Liver (tissue), 3 donors: ENCODE data around the gene RERE.

ENCODE experiments used
- FOXA1 ChIP-seq: IDR thresholded peaks from 2 replicates; pipeline ENCODE4 v1.6.1; 2016; ENCODE audit warnings: antibody characterized with exemption
- GABPA ChIP-seq, 2 donors: IDR thresholded peaks in 1 of 2; conservative IDR thresholded peaks in 1 of 2; 2 replicates each; pipeline ENCODE4 v1.6.1; 2016; ENCODE audit warnings: antibody characterized with exemption in 2 of 2, mild to moderate bottlenecking in 1 of 2, moderate library complexity in 1 of 2
- SP1 ChIP-seq: IDR thresholded peaks from 2 replicates; pipeline ENCODE4 v1.6.1; 2018; ENCODE audit warnings: antibody characterized with exemption, mild to moderate bottlenecking
- TAF1 ChIP-seq: conservative IDR thresholded peaks from 2 replicates; pipeline ENCODE4 v1.6.1; 2016; ENCODE audit warnings: antibody characterized with exemption, mild to moderate bottlenecking
- TF ChIP-seq, protein P1 (sequence below): fragments of 150-350 bp; IDR thresholded peaks from 2 replicates; pipeline ENCODE4 v1.5.1; 2017; ENCODE audit warnings: improper control_type of control experiment, low read depth, low read length; ENCODE audit not compliant: missing input control
- TF ChIP-seq, protein P2 (sequence below): IDR thresholded peaks from 2 replicates; pipeline ENCODE4 v1.6.1; 2016; ENCODE audit warnings: antibody characterized with exemption
- donor health status: healthy.
- donor health status: healthy.

DNA sequence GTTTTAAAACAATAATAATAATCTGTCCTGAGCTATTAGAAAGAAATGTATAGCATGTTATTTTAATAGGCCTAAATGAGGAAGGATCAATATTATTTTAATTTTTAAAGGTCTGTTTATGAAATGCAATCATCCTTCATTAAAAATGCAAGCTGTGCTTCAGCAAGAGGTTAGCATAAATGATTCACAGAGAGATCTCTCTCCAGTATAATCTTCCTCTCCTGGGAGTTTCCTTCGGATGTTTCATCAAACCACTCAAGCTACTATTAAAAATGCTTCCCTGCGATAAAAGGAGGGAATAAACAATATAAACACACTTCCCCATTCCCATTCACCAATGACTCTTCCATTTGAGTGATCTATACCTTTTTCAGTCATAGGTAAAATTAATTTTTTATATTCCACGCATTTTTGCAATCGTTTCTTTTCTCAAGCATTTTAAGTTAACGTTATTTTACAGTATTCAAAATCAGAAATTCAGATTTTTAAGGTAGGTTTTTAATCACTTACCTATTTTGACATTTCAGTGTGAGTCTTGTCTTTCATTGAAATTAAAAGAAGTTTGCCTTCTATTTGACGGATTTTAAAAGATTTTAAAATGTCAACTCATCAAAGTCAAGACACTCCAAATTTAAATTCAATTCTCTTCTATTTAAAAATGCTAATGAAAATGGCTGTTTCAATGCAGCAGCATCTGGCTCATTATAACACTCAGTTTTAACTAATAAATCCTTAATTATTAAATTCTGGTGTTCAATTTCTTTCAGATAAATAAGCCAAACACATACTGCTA, 64.3 kb downstream of the RERE start:
- TF ChIP-seq, protein P1, sequence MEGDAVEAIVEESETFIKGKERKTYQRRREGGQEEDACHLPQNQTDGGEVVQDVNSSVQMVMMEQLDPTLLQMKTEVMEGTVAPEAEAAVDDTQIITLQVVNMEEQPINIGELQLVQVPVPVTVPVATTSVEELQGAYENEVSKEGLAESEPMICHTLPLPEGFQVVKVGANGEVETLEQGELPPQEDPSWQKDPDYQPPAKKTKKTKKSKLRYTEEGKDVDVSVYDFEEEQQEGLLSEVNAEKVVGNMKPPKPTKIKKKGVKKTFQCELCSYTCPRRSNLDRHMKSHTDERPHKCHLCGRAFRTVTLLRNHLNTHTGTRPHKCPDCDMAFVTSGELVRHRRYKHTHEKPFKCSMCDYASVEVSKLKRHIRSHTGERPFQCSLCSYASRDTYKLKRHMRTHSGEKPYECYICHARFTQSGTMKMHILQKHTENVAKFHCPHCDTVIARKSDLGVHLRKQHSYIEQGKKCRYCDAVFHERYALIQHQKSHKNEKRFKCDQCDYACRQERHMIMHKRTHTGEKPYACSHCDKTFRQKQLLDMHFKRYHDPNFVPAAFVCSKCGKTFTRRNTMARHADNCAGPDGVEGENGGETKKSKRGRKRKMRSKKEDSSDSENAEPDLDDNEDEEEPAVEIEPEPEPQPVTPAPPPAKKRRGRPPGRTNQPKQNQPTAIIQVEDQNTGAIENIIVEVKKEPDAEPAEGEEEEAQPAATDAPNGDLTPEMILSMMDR: no peak
- TF ChIP-seq TAF1 (no peak), GABPA (IDR thresholded peaks at IDR 0.05 in 1 of 2, conservative IDR thresholded peaks at IDR 0.05 in 1 of 2) (no peak), FOXA1 (no peak), SP1 (no peak)
- TF ChIP-seq, protein P2, sequence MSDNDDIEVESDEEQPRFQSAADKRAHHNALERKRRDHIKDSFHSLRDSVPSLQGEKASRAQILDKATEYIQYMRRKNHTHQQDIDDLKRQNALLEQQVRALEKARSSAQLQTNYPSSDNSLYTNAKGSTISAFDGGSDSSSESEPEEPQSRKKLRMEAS: no peak
